WTC11 (cell line): ENCODE results near the gene AGBL4.

ENCODE experiments used
- EMX1 ChIP-seq: fragments of 250-450 bp; sonication (Bioruptor Pico); IDR thresholded peaks from 2 replicates; pipeline ENCODE4 v1.8.0; 2021; ENCODE audit warnings: mild to moderate bottlenecking
- JUN ChIP-seq: sonication (generic); formaldehyde crosslinking; IDR thresholded peaks from 2 replicates; pipeline ENCODE4 v1.8.0; 2023; ENCODE audit warnings: mild to moderate bottlenecking, missing genetic modification reagents
- TCF7 ChIP-seq: sonication (generic); formaldehyde crosslinking; IDR thresholded peaks from 2 replicates; pipeline ENCODE4 v1.8.0; 2022; ENCODE audit warnings: mild to moderate bottlenecking, low read depth, missing genetic modification reagents, moderate library complexity
- TEAD4 ChIP-seq: sonication (generic); formaldehyde crosslinking; IDR thresholded peaks from 2 replicates; pipeline ENCODE4 v1.8.0; 2022; ENCODE audit warnings: mild to moderate bottlenecking, missing genetic modification reagents
- ZNF263 ChIP-seq: sonication (generic); formaldehyde crosslinking; IDR thresholded peaks from 2 replicates; pipeline ENCODE4 v1.8.1; 2022; ENCODE audit warnings: low read depth, mild to moderate bottlenecking, moderate library complexity, missing genetic modification reagents
- ZNF671 ChIP-seq: fragments of 250-450 bp; sonication (Bioruptor Pico); IDR thresholded peaks from 2 replicates; pipeline ENCODE4 v1.8.0; 2021; ENCODE audit warnings: mild to moderate bottlenecking
- TF ChIP-seq, protein P1 (sequence below): sonication (generic); formaldehyde crosslinking; IDR thresholded peaks from 2 replicates; pipeline ENCODE4 v1.8.1; 2023; ENCODE audit warnings: mild to moderate bottlenecking, missing genetic modification reagents
- TF ChIP-seq, protein P2 (sequence below): sonication (generic); formaldehyde crosslinking; IDR thresholded peaks from 2 replicates; pipeline ENCODE4 v1.8.1; 2023; ENCODE audit warnings: mild to moderate bottlenecking, missing genetic modification reagents
- TF ChIP-seq, protein P3 (sequence below): sonication (generic); formaldehyde crosslinking; IDR thresholded peaks from 2 replicates; pipeline ENCODE4 v1.8.0; 2022; ENCODE audit warnings: mild to moderate bottlenecking, missing genetic modification reagents
- TF ChIP-seq, protein P4 (sequence below): fragments of 200-600 bp; IDR thresholded peaks from 2 replicates; pipeline ENCODE4 v1.8.0; 2022; ENCODE audit warnings: antibody characterized with exemption
- TF ChIP-seq, protein P5 (sequence below): sonication (generic); formaldehyde crosslinking; IDR thresholded peaks from 2 replicates; pipeline ENCODE4 v1.8.1; 2023; ENCODE audit warnings: mild to moderate bottlenecking, moderate library complexity, missing genetic modification reagents
- TF ChIP-seq, protein P6 (sequence below): sonication (generic); formaldehyde crosslinking; IDR thresholded peaks from 2 replicates; pipeline ENCODE4 v1.8.1; 2022; ENCODE audit warnings: low read depth, mild to moderate bottlenecking, moderate library complexity, missing genetic modification reagents, borderline replicate concordance
- TF ChIP-seq, protein P7 (sequence below): sonication (generic); formaldehyde crosslinking; IDR thresholded peaks from 2 replicates; pipeline ENCODE4 v1.8.1; 2023; ENCODE audit warnings: mild to moderate bottlenecking, missing genetic modification reagents, moderate library complexity

DNA sequence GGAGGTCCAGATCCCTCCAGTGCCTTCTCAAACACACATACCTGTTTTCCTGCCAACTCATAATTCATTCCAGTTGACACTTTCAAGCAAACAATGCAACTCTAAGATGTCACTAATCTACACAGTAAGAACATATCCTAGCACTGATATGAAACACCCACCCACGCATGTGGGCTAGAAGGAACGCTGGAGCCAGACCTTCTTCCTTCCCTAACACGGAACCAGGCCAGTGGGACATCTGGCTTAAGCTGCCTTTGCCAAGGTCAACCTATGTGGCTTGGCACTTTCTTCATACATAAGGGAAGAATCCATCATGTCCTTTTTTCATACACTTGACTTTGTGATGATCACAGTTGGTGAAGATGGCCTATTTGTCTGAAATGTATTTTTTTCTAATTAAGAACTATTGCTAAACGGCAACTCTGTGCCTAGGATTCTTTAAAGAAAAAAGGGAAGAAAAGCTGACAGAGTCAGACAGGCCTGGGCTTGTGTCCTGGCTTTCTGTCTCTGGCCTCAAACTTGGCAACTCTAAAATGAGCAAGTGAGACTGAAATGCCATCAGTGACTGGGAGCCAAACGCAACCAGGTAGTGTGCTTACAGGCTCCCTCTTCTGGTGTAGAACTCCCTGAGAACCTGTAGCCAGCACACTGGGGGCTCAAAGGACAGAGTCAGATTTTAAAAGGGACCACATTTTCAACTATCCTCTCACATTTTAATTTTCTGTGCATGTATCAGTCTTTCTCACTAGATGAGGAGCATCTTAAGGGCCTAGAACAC, 1154.4 kb downstream of the AGBL4 start:
- TF ChIP-seq, protein P1, sequence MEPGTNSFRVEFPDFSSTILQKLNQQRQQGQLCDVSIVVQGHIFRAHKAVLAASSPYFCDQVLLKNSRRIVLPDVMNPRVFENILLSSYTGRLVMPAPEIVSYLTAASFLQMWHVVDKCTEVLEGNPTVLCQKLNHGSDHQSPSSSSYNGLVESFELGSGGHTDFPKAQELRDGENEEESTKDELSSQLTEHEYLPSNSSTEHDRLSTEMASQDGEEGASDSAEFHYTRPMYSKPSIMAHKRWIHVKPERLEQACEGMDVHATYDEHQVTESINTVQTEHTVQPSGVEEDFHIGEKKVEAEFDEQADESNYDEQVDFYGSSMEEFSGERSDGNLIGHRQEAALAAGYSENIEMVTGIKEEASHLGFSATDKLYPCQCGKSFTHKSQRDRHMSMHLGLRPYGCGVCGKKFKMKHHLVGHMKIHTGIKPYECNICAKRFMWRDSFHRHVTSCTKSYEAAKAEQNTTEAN (CRISPR knock-in tag) = no peak
- TF ChIP-seq, protein P2, sequence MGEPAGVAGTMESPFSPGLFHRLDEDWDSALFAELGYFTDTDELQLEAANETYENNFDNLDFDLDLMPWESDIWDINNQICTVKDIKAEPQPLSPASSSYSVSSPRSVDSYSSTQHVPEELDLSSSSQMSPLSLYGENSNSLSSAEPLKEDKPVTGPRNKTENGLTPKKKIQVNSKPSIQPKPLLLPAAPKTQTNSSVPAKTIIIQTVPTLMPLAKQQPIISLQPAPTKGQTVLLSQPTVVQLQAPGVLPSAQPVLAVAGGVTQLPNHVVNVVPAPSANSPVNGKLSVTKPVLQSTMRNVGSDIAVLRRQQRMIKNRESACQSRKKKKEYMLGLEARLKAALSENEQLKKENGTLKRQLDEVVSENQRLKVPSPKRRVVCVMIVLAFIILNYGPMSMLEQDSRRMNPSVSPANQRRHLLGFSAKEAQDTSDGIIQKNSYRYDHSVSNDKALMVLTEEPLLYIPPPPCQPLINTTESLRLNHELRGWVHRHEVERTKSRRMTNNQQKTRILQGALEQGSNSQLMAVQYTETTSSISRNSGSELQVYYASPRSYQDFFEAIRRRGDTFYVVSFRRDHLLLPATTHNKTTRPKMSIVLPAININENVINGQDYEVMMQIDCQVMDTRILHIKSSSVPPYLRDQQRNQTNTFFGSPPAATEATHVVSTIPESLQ (CRISPR knock-in tag) = no peak
- TF ChIP-seq ZNF263 (CRISPR knock-in tag) = no peak
- TF ChIP-seq, protein P3, sequence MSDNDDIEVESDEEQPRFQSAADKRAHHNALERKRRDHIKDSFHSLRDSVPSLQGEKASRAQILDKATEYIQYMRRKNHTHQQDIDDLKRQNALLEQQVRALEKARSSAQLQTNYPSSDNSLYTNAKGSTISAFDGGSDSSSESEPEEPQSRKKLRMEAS = no peak
- TF ChIP-seq, protein P4, sequence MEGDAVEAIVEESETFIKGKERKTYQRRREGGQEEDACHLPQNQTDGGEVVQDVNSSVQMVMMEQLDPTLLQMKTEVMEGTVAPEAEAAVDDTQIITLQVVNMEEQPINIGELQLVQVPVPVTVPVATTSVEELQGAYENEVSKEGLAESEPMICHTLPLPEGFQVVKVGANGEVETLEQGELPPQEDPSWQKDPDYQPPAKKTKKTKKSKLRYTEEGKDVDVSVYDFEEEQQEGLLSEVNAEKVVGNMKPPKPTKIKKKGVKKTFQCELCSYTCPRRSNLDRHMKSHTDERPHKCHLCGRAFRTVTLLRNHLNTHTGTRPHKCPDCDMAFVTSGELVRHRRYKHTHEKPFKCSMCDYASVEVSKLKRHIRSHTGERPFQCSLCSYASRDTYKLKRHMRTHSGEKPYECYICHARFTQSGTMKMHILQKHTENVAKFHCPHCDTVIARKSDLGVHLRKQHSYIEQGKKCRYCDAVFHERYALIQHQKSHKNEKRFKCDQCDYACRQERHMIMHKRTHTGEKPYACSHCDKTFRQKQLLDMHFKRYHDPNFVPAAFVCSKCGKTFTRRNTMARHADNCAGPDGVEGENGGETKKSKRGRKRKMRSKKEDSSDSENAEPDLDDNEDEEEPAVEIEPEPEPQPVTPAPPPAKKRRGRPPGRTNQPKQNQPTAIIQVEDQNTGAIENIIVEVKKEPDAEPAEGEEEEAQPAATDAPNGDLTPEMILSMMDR = no peak
- TF ChIP-seq, protein P5, sequence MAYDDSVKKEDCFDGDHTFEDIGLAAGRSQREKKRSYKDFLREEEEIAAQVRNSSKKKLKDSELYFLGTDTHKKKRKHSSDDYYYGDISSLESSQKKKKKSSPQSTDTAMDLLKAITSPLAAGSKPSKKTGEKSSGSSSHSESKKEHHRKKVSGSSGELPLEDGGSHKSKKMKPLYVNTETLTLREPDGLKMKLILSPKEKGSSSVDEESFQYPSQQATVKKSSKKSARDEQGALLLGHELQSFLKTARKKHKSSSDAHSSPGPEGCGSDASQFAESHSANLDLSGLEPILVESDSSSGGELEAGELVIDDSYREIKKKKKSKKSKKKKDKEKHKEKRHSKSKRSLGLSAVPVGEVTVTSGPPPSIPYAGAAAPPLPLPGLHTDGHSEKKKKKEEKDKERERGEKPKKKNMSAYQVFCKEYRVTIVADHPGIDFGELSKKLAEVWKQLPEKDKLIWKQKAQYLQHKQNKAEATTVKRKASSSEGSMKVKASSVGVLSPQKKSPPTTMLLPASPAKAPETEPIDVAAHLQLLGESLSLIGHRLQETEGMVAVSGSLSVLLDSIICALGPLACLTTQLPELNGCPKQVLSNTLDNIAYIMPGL (CRISPR knock-in tag) = no peak
- TF ChIP-seq TCF7 = no peak
- no peak for TF ChIP-seq EMX1 (CRISPR knock-in tag)
- TF ChIP-seq JUN (CRISPR knock-in tag) = no peak
- TF ChIP-seq, protein P6, sequence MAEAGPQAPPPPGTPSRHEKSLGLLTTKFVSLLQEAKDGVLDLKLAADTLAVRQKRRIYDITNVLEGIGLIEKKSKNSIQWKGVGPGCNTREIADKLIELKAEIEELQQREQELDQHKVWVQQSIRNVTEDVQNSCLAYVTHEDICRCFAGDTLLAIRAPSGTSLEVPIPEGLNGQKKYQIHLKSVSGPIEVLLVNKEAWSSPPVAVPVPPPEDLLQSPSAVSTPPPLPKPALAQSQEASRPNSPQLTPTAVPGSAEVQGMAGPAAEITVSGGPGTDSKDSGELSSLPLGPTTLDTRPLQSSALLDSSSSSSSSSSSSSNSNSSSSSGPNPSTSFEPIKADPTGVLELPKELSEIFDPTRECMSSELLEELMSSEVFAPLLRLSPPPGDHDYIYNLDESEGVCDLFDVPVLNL (CRISPR knock-in tag) = no peak
- TF ChIP-seq TEAD4 (CRISPR knock-in tag) = no peak
- TF ChIP-seq, protein P7, sequence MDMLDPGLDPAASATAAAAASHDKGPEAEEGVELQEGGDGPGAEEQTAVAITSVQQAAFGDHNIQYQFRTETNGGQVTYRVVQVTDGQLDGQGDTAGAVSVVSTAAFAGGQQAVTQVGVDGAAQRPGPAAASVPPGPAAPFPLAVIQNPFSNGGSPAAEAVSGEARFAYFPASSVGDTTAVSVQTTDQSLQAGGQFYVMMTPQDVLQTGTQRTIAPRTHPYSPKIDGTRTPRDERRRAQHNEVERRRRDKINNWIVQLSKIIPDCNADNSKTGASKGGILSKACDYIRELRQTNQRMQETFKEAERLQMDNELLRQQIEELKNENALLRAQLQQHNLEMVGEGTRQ (CRISPR knock-in tag) = no peak
- TF ChIP-seq ZNF671 = no peak
